CD14-positive monocyte (primary cell): ENCODE measurements around the gene PIM1. TPM values are rescaled to one million over a fixed set of nuclear protein-coding genes. Genes with fewer than 3 reads are reported as not detected.

ENCODE experiments used
- DNase-seq, 3 donors: peaks; one replicate each; pipeline ENCODE4 v3.0.0-alpha.2; 2011 to 2022
- H2AFZ ChIP-seq: 2 replicates; pipeline ENCODE4 v1.6.0; 2012; ENCODE audit warnings: mild to moderate bottlenecking, low read depth, low read length, inconsistent platforms; ENCODE audit not compliant: insufficient read depth, poor library complexity, severe bottlenecking
- H3K27ac ChIP-seq, 2 donors: 1 replicate in 1 of 2; 2 replicates in 1 of 2; pipeline ENCODE4 v1.5.1; 2012 to 2013; ENCODE audit warnings: low read length in 2 of 2, control low read depth in 1 of 2, inconsistent platforms in 1 of 2, low read depth in 1 of 2, mild to moderate bottlenecking in 1 of 2
- H3K27me3 ChIP-seq, 2 donors: one replicate each; pipeline versions ENCODE4 v1.6.0 to v1.6.1; 2011 to 2013; ENCODE audit warnings: low read length in 2 of 2; ENCODE audit not compliant: control insufficient read depth in 2 of 2, insufficient read depth in 2 of 2
- H3K36me3 ChIP-seq, 2 donors: replicated peaks in 1 of 2; 1 replicate in 1 of 2; 2 replicates in 1 of 2; pipeline versions ENCODE4 v1.5.1 to v1.6.1; 2012 to 2013; ENCODE audit warnings: low read length in 2 of 2, control low read depth in 1 of 2, inconsistent platforms in 1 of 2, mild to moderate bottlenecking in 1 of 2; ENCODE audit not compliant: insufficient read depth in 2 of 2, control insufficient read depth in 1 of 2
- H3K4me1 ChIP-seq, 2 donors: 1 replicate in 1 of 2; 2 replicates in 1 of 2; pipeline versions ENCODE4 v1.5.1 to v1.6.1; 2012 to 2013; ENCODE audit warnings: low read length in 2 of 2, control low read depth in 1 of 2, inconsistent platforms in 1 of 2, mild to moderate bottlenecking in 1 of 2, moderate library complexity in 1 of 2; ENCODE audit not compliant: insufficient read depth in 2 of 2, control insufficient read depth in 1 of 2
- H3K4me2 ChIP-seq: replicated peaks from 2 replicates; pipeline ENCODE3; 2012; ENCODE audit warnings: low read length, moderate library complexity, mild to moderate bottlenecking; ENCODE audit not compliant: poor library complexity, severe bottlenecking; ENCODE audit errors: extremely low read depth
- H3K4me3 ChIP-seq, 3 experiments: fragments of 200-600 bp in 1 of 3; sonication (generic) in 1 of 3; replicated peaks in 1 of 3; 1 replicate in 2 of 3; 2 replicates in 1 of 3; pipeline ENCODE4 v1.5.1; 2011 to 2013; ENCODE audit warnings: low read length in 3 of 3, mild to moderate bottlenecking in 3 of 3, control low read depth in 2 of 3, low read depth in 2 of 3, inconsistent platforms in 1 of 3, moderate library complexity in 1 of 3
- H3K79me2 ChIP-seq: 2 replicates; pipeline ENCODE4 v1.6.0; 2012; ENCODE audit warnings: mild to moderate bottlenecking, control low read depth, inconsistent platforms, low read length, moderate library complexity; ENCODE audit not compliant: insufficient read depth
- H3K9ac ChIP-seq: 2 replicates; pipeline ENCODE4 v1.6.0; 2017; ENCODE audit warnings: low read length, mild to moderate bottlenecking; ENCODE audit not compliant: insufficient read depth, poor library complexity, severe bottlenecking
- H3K9me3 ChIP-seq, 2 donors: replicated peaks in 1 of 2; 1 replicate in 1 of 2; 2 replicates in 1 of 2; pipeline versions ENCODE4 v1.5.1 to v1.6.1; 2012 to 2013; ENCODE audit warnings: low read length in 2 of 2, control low read depth in 1 of 2; ENCODE audit not compliant: control insufficient read depth in 1 of 2, insufficient read depth in 1 of 2
- H4K20me1 ChIP-seq: 2 replicates; pipeline ENCODE4 v1.6.0; 2012; ENCODE audit warnings: mild to moderate bottlenecking, low read length, control low read depth, moderate library complexity; ENCODE audit not compliant: insufficient read depth
- H3K27ac Mint-ChIP-seq, 7 donors: one replicate each; pipeline ENCODE4 v1.8.0; 2020; ENCODE audit warnings: mild to moderate bottlenecking in 7 of 7, mixed read lengths in 7 of 7, moderate library complexity in 6 of 7, inconsistent platforms in 2 of 7
- H3K27me3 Mint-ChIP-seq, 3 donors: one replicate each; pipeline ENCODE4 v1.8.0; 2021 to 2022; ENCODE audit warnings: low read depth in 3 of 3, mild to moderate bottlenecking in 3 of 3, mixed read lengths in 3 of 3, moderate library complexity in 3 of 3, inconsistent platforms in 1 of 3
- H3K36me3 Mint-ChIP-seq, 2 donors: one replicate each; pipeline ENCODE4 v1.8.0; 2020; ENCODE audit warnings: mixed read lengths in 2 of 2, inconsistent platforms in 1 of 2, mild to moderate bottlenecking in 1 of 2
- H3K4me1 Mint-ChIP-seq: one replicate; pipeline ENCODE4 v1.8.0; 2020; ENCODE audit warnings: mild to moderate bottlenecking, mixed read lengths
- H3K4me3 Mint-ChIP-seq, 2 donors: one replicate each; pipeline ENCODE4 v1.8.0; 2020; ENCODE audit warnings: mild to moderate bottlenecking in 2 of 2, mixed read lengths in 2 of 2, moderate library complexity in 1 of 2
- H3K9me3 Mint-ChIP-seq, 7 donors: one replicate each; pipeline ENCODE4 v1.8.0; 2020 to 2022; ENCODE audit warnings: mixed read lengths in 7 of 7, mild to moderate bottlenecking in 6 of 7, moderate library complexity in 6 of 7, inconsistent platforms in 2 of 7
- whole genome bisulfite sequencing: methylation state at CpG from one replicate; pipeline ENCODE4 v1.1.5; 2013; ENCODE audit warnings: missing lambda C conversion rate; ENCODE audit not compliant: insufficient coverage; 5-methylcytosine and 5-hydroxymethylcytosine counted together
- intact Hi-C, 2 donors: fragments of 100-400 bp; cut with micrococcal nuclease; formaldehyde crosslinking; loops; one replicate each; pipeline versions ENCODE4 v1.15.0 to v1.15.1; 2023
- polyA plus RNA-seq, 3 donors: library from polyadenylated mRNA; depleted of rRNA in 1 of 3; unstranded in 2 of 3; stranded (reverse) in 1 of 3; fragments of 300-500 nt in 2 of 3; fragments of >200 nt in 1 of 3; fragmentation: Illumina TruSeq in 2 of 3; gene quantifications; 1 replicate in 2 of 3; 2 replicates in 1 of 3; pipeline ENCODE4 v1.2.3, GENCODE V29; 2012 to 2021
- TF ChIP-seq, protein P1 (sequence below): fragments of 200-600 bp; IDR thresholded peaks from one replicate; pipeline ENCODE4 v1.8.0; 2022; ENCODE audit warnings: antibody characterized with exemption, mild to moderate bottlenecking

Gene PIM1
- polyA plus RNA-seq, 3 donors: 20.5 to 25.0 (median 24.4) TPM

DNA sequence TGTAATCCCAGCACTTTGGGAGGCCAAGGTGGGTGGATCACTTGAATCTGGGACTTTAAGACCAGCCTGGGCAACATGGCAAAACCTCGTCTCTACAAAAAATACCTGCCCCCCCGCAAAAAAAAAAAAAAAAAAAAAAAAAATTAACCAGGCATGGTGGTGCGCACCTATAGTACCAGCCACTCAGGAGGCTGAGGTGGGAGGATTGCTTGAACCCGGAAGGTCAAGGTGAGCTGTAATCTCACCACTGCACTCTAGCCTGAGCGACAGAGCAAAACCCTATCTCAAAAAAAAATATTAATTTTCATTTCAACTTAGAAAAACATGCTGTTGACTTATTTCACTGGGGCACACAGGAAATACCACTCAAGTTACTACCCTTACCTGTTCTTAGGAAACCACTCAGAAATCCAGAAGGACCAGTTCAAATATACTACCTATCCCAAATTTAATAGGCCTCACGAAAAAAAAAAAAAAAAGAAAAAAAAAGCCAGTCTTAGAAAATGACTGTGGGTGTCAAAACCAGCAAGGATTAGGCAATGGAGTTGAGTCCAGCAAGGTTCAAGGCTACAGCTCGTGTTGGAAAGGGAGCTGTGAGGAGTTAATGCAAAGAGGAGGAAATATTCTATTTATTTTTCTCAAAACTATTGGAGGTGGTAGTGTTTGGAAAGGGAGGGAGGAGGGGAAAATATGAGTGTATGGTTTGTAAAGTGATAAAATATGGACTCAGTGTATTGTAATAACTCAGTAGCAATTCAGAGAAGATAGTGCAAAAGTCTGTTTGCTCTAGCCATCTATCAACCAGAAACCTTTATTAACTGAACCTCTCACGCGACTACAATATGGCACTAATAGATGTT is 33.9 kb upstream of the PIM1 start:
- Histone ChIP-seq H3K4me1 (peaks cover 9% of the 10 kb centered on the region in 2 donors), H3K4me3 (no peak overlapping the region), H3K79me2 (no peaks in the 10 kb centered on the region), H3K27me3 (no peaks in the 10 kb centered on the region), H4K20me1 (no peaks in the 10 kb centered on the region), H2AFZ (no peak overlapping the region), H3K4me2 (no peak overlapping the region), H3K9me3 (no peaks in the 10 kb centered on the region), H3K9ac (no peak overlapping the region), H3K27ac (no peak overlapping the region), H3K36me3 (no peaks in the 10 kb centered on the region)
- 100% methylated on average over 1 of the region's 9 CpGs for WGBS
- no peaks in the 10 kb centered on the region for H3K36me3 Mint-ChIP-seq
- intact Hi-C loops: no loop called here
- H3K4me3 Mint-ChIP-seq: no peak overlapping the region
- H3K27me3 Mint-ChIP-seq: peaks cover 0 to 3% (median 0%) of the 10 kb centered on the region in 3 donors
- no peak for DNase-seq
- peaks cover 10% of the 10 kb centered on the region for H3K4me1 Mint-ChIP-seq
- H3K9me3 Mint-ChIP-seq: peaks cover 0 to 1% (median 0%) of the 10 kb centered on the region in 7 donors
- TF ChIP-seq, protein P1, sequence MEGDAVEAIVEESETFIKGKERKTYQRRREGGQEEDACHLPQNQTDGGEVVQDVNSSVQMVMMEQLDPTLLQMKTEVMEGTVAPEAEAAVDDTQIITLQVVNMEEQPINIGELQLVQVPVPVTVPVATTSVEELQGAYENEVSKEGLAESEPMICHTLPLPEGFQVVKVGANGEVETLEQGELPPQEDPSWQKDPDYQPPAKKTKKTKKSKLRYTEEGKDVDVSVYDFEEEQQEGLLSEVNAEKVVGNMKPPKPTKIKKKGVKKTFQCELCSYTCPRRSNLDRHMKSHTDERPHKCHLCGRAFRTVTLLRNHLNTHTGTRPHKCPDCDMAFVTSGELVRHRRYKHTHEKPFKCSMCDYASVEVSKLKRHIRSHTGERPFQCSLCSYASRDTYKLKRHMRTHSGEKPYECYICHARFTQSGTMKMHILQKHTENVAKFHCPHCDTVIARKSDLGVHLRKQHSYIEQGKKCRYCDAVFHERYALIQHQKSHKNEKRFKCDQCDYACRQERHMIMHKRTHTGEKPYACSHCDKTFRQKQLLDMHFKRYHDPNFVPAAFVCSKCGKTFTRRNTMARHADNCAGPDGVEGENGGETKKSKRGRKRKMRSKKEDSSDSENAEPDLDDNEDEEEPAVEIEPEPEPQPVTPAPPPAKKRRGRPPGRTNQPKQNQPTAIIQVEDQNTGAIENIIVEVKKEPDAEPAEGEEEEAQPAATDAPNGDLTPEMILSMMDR: no peak
- H3K27ac Mint-ChIP-seq: peak overlapping the region in 1 of 7 donors; percentile 77

GRCh38 chr6:37136821-37137200 is 33.1 kb upstream of the PIM1 start:
- H3K4me1 Mint-ChIP-seq: peaks cover 10% of the 10 kb centered on the region
- Histone ChIP-seq H3K4me1 (peaks cover 1 to 8% of the 10 kb centered on the region in 2 donors), H4K20me1 (no peaks in the 10 kb centered on the region), H3K9ac (no peak overlapping the region), H3K79me2 (no peaks in the 10 kb centered on the region), H2AFZ (no peak overlapping the region), H3K27ac (no peak overlapping the region), H3K4me3 (no peak overlapping the region), H3K4me2 (no peak overlapping the region), H3K36me3 (no peaks in the 10 kb centered on the region), H3K27me3 (no peaks in the 10 kb centered on the region), H3K9me3 (no peaks in the 10 kb centered on the region)
- TF ChIP-seq, protein P1: no peak
- H3K27me3 Mint-ChIP-seq: peaks cover 0 to 6% (median 0%) of the 10 kb centered on the region in 3 donors
- WGBS: no CpG with 5 or more reads among the region's 7 CpGs
- no peak overlapping the region for H3K27ac Mint-ChIP-seq
- no peak overlapping the region for H3K4me3 Mint-ChIP-seq
- DNase-seq: no peak
- peaks cover 0 to 1% (median 0%) of the 10 kb centered on the region in 7 donors for H3K9me3 Mint-ChIP-seq
- no peaks in the 10 kb centered on the region for H3K36me3 Mint-ChIP-seq
- intact Hi-C loops: no loop called here
